Epithelial cell of proximal tubule (primary cell): ENCODE results near the gene METAP1D. TPM values are rescaled to one million over a fixed set of nuclear protein-coding genes. Genes with fewer than 3 reads are reported as not detected.

Source experiments
- DNase-seq: peaks from one replicate; pipeline ENCODE4 v3.0.0-alpha.2; 2011; ENCODE audit warnings: low read depth
- H3K4me3 ChIP-seq: 2 replicates; pipeline ENCODE4 v1.5.1; 2011; ENCODE audit warnings: low read depth, mild to moderate bottlenecking, low read length
- CTCF ChIP-seq: conservative IDR thresholded peaks from 2 replicates; pipeline ENCODE4 v1.5.1; 2012; ENCODE audit warnings: low read depth, mild to moderate bottlenecking, low read length
- total RNA-seq: library from RNA; depleted of rRNA; stranded (reverse); fragments of >200 nt; gene quantifications from 2 replicates; pipeline ENCODE4 v1.2.3, GENCODE V29; 2015

The METAP1D gene
- total RNA-seq, 1 donor from 2014 or later = 5.5 TPM

GRCh38 chr2:172099472-172100079, 99.8 kb downstream of the METAP1D start:
- TF ChIP-seq CTCF = no peak
- no peak for DNase-seq
- peak overlapping the region; percentile 52 for H3K4me3 ChIP-seq

- no peak for TF ChIP-seq CTCF
- DNase-seq = no peak
- no peak overlapping the region for H3K4me3 ChIP-seq
Observed at GRCh38 chr2:172100080-172100934, 100.6 kb downstream of the METAP1D start.

GRCh38 chr2:172100935-172101820, 101.4 kb downstream of the METAP1D start:
- no peak for DNase-seq
- no peak overlapping the region for H3K4me3 ChIP-seq
- no peak for TF ChIP-seq CTCF

GRCh38 chr2:172101821-172102390, 102.2 kb downstream of the METAP1D start:
- peak overlapping the region; percentile 63 for H3K4me3 ChIP-seq
- no peak for TF ChIP-seq CTCF
- no peak for DNase-seq

- H3K4me3 ChIP-seq = peak within 1 kb of the TSS; percentile 63
- TF ChIP-seq CTCF = no peak
- DNase-seq = no peak
Observed at GRCh38 chr2:172102391-172103359, 102.9 kb downstream of the METAP1D start, which contains the start of gene DLX2. Gene DLX2, minus strand, starts transcription at chr2:172102900. Its CDS starts 362 bp downstream, at chr2:172102538.
